ENCODE data around the gene ANKRD13D.
A peak's percentile ranks its signal among the peaks of the same experiment; 100 is the strongest.

Gene ANKRD13D

GRCh38 chr11:67288452-67289225, 464 bp upstream of the ANKRD13D start:
- DNase-seq: peak; percentile 83 to 84

GRCh38 chr11:67289651-67290479, 762 bp downstream of the ANKRD13D start:
- DNase-seq: no peak

GRCh38 chr11:67290801-67291200, 1.7 kb downstream of the ANKRD13D start:
- no peak for DNase-seq

- DNase-seq: no peak
These were observed 2.6 kb downstream of the ANKRD13D start for GRCh38 chr11:67291481-67292381.

GRCh38 chr11:67292671-67293070, 3.6 kb downstream of the ANKRD13D start:
- no peak for DNase-seq

GRCh38 chr11:67293090-67293489, 4.0 kb downstream of the ANKRD13D start:
- no peak for DNase-seq

GRCh38 chr11:67295846-67296245, 6.7 kb downstream of the ANKRD13D start:
- DNase-seq: no peak

- DNase-seq: no peak
These were observed 9.7 kb downstream of the ANKRD13D start for GRCh38 chr11:67298786-67299185.

GRCh38 chr11:67299471-67300191, 10.5 kb downstream of the ANKRD13D start:
- no peak for DNase-seq

- no peak for DNase-seq
These were observed 11.2 kb downstream of the ANKRD13D start for GRCh38 chr11:67300256-67300755.

GRCh38 chr11:67300756-67301312, 11.7 kb downstream of the ANKRD13D start:
- no peak for DNase-seq

GRCh38 chr11:67301313-67301921, 12.3 kb downstream of the ANKRD13D start:
- no peak for DNase-seq

GRCh38 chr11:67301951-67302516, 12.9 kb downstream of the ANKRD13D start:
- no peak for DNase-seq

GRCh38 chr11:67302571-67303131, 13.5 kb downstream of the ANKRD13D start:
- no peak for DNase-seq

- DNase-seq: peak; percentile 26 to 65
These were observed 14.2 kb downstream of the ANKRD13D start, which contains the start of gene SSH3 for GRCh38 chr11:67303132-67303834. TSS of gene SSH3 (plus strand) at chr11:67303530. CDS start at chr11:67303626, 96 bp downstream.

GRCh38 chr11:67303835-67304411, 14.8 kb downstream of the ANKRD13D start:
- no peak for DNase-seq

- no peak for DNase-seq
These were observed 15.5 kb downstream of the ANKRD13D start for GRCh38 chr11:67304511-67305113.

- DNase-seq: no peak
These were observed 17.9 kb downstream of the ANKRD13D start for GRCh38 chr11:67306769-67307544.

Measured in NCI-H1930 (cell line).